ENCODE data around the gene MMP11.

- no peak for TF ChIP-seq CTCF (IDR thresholded peaks at IDR 0.05; ENCODE audit: poor library complexity, severe bottlenecking)
- no peak for TF ChIP-seq EZH2 (IDR thresholded peaks at IDR 0.05; ENCODE audit: borderline replicate concordance, insufficient read depth, low read length, poor library complexity, severe bottlenecking)
Observed at GRCh38 chr22:23760056-23760455, 12.6 kb upstream of the MMP11 start.

Data from neural cell (in vitro differentiated cells).